Stomach (tissue), 4 donors: ENCODE data around the gene NPAT.

Experiments
- CTCF ChIP-seq, 7 experiments: fragments of 450-650 bp in 4 of 7; fragments of 200-600 bp in 3 of 7; sonication (generic) in 3 of 7; IDR thresholded peaks; one replicate each; pipeline ENCODE4 v1.5.1; 2016 to 2019; ENCODE audit warnings: antibody characterized with exemption in 7 of 7, control low read depth in 2 of 7, mild to moderate bottlenecking in 1 of 7
- EP300 ChIP-seq: sonication (generic); formaldehyde crosslinking; IDR thresholded peaks from one replicate; pipeline ENCODE4 v1.6.1; 2017; ENCODE audit warnings: antibody characterized with exemption
- POLR2A ChIP-seq, 4 donors: fragments of 450-650 bp; IDR thresholded peaks; one replicate each; pipeline ENCODE4 v1.6.1; 2016; ENCODE audit warnings: antibody characterized with exemption in 4 of 4, control low read depth in 2 of 4, mild to moderate bottlenecking in 1 of 4, moderate library complexity in 1 of 4
- POLR2AphosphoS5 ChIP-seq, 3 donors: sonication (generic); formaldehyde crosslinking; IDR thresholded peaks; one replicate each; pipeline ENCODE4 v1.6.1; 2016; ENCODE audit warnings: antibody characterized with exemption in 3 of 3

- TF ChIP-seq CTCF (IDR thresholded peaks at IDR 0.05) (no peak), POLR2A (IDR thresholded peaks at IDR 0.05) (no peak), POLR2AphosphoS5 (IDR thresholded peaks at IDR 0.05) (no peak), EP300 (no peak)
Observed at GRCh38 chr11:108216988-108217387, 5.5 kb downstream of the NPAT start.
